Progenitor cell of endocrine pancreas (in vitro differentiated cells): ENCODE data around the gene TTC28. TPM values are rescaled to one million over a fixed set of nuclear protein-coding genes. Genes with fewer than 3 reads are reported as not detected.

Source experiments
- DNase-seq: peaks from one replicate; pipeline ENCODE4 v3.0.0; 2021; ENCODE audit warnings: low spot score; ENCODE audit not compliant: unreplicated experiment
- H3K27ac Mint-ChIP-seq: 2 replicates; pipeline ENCODE4 v1.8.0; 2021; ENCODE audit warnings: mild to moderate bottlenecking, moderate library complexity, mixed read lengths
- H3K27me3 Mint-ChIP-seq: 2 replicates; pipeline ENCODE4 v1.8.0; 2021; ENCODE audit warnings: mixed read lengths
- H3K36me3 Mint-ChIP-seq: 2 replicates; pipeline ENCODE4 v1.8.0; 2022; ENCODE audit warnings: mixed read lengths; ENCODE audit not compliant: insufficient read depth
- H3K4me1 Mint-ChIP-seq: 2 replicates; pipeline ENCODE4 v1.8.0; 2021; ENCODE audit warnings: low read depth, mixed read lengths
- H3K4me3 Mint-ChIP-seq: 2 replicates; pipeline ENCODE4 v1.8.0; 2021; ENCODE audit warnings: low read depth, mild to moderate bottlenecking, moderate library complexity, mixed read lengths
- H3K9me3 Mint-ChIP-seq: 2 replicates; pipeline ENCODE4 v1.8.0; 2021; ENCODE audit warnings: low read depth, mixed read lengths
- total RNA-seq: library from RNA; stranded (reverse); gene quantifications from 2 replicates; pipeline ENCODE4 v1.2.1, GENCODE V29; 2021
- TF ChIP-seq, protein P1 (sequence below): fragments of 200-600 bp; sonication (generic); IDR thresholded peaks from one replicate; pipeline ENCODE4 v1.5.0; 2021; ENCODE audit warnings: antibody characterized with exemption, mild to moderate bottlenecking; ENCODE audit not compliant: unreplicated experiment

Gene TTC28
- total RNA-seq, 1 donor from 2014 or later: 35.2 TPM

DNA sequence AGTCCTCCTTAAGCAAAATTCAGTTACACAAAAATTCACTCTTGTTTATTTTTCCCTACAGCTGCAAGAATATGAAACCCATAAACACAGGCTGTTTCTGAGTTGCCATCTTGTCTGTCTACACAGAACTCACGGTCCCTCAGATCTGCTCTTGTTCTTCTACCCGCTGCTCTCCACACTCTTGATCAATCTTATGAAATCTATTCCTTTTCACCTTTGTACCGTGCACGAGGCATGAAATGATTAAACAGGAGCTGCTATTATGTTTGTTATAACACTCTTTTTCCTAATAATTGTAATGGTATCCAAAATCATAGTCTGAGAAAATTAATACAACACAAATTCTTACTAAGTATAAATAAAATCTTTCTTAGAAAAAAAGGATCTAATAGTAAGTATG is 494.5 kb downstream of the TTC28 start:
- Mint-ChIP-seq H3K9me3 (no peaks in the 10 kb centered on the region), H3K27ac (no peak overlapping the region)

DNA sequence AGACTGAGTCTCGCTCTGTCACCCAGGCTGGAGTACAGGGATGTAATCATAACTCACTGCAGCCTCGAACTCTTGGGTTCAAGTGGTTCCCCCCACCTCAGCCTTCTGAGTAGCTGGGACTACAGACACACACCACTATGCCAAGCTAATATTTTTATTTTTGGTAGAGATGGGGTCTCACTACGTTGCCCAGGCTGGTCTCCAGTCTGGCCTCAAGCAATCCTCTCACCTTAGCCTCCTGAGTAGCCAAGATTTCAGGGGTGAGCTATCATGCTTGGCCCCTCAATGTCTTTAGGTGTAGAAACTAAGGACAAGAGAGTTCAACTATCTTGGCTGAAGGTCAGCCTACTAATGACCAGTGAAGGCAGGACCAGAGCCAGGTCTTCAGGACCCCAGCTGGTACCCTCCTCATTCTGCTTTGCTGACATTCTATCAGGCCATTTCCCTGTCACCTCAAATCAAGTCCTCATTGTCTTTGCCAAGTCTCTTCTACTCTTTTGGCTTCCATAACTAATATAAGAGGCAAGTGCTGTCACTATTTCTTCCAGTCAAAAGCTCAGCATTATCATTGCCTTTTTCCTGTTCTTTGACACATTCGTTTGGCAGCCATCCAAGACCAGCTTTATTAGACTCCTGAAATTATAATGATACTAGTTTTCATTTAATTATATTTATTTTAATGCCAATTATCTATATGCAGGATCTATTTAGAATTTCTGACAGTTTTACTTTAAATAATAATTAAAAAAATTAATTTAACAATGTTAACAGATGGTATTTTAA is 496.4 kb downstream of the TTC28 start:
- Mint-ChIP-seq H3K4me3 (no peak overlapping the region), H3K4me1 (peaks cover 2% of the 10 kb centered on the region), H3K9me3 (peaks cover 2% of the 10 kb centered on the region), H3K27ac (no peak overlapping the region), H3K27me3 (no peaks in the 10 kb centered on the region), H3K36me3 (no peaks in the 10 kb centered on the region)
- TF ChIP-seq, protein P1, sequence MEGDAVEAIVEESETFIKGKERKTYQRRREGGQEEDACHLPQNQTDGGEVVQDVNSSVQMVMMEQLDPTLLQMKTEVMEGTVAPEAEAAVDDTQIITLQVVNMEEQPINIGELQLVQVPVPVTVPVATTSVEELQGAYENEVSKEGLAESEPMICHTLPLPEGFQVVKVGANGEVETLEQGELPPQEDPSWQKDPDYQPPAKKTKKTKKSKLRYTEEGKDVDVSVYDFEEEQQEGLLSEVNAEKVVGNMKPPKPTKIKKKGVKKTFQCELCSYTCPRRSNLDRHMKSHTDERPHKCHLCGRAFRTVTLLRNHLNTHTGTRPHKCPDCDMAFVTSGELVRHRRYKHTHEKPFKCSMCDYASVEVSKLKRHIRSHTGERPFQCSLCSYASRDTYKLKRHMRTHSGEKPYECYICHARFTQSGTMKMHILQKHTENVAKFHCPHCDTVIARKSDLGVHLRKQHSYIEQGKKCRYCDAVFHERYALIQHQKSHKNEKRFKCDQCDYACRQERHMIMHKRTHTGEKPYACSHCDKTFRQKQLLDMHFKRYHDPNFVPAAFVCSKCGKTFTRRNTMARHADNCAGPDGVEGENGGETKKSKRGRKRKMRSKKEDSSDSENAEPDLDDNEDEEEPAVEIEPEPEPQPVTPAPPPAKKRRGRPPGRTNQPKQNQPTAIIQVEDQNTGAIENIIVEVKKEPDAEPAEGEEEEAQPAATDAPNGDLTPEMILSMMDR: no peak
- DNase-seq: no peak

More for the DNA sequence above, 494.5 kb downstream of the TTC28 start:
- Mint-ChIP-seq H3K4me1 (peaks cover 2% of the 10 kb centered on the region), H3K27me3 (no peaks in the 10 kb centered on the region), H3K36me3 (no peaks in the 10 kb centered on the region), H3K4me3 (no peak overlapping the region)
- TF ChIP-seq, protein P1: no peak
- DNase-seq: no peak

DNA sequence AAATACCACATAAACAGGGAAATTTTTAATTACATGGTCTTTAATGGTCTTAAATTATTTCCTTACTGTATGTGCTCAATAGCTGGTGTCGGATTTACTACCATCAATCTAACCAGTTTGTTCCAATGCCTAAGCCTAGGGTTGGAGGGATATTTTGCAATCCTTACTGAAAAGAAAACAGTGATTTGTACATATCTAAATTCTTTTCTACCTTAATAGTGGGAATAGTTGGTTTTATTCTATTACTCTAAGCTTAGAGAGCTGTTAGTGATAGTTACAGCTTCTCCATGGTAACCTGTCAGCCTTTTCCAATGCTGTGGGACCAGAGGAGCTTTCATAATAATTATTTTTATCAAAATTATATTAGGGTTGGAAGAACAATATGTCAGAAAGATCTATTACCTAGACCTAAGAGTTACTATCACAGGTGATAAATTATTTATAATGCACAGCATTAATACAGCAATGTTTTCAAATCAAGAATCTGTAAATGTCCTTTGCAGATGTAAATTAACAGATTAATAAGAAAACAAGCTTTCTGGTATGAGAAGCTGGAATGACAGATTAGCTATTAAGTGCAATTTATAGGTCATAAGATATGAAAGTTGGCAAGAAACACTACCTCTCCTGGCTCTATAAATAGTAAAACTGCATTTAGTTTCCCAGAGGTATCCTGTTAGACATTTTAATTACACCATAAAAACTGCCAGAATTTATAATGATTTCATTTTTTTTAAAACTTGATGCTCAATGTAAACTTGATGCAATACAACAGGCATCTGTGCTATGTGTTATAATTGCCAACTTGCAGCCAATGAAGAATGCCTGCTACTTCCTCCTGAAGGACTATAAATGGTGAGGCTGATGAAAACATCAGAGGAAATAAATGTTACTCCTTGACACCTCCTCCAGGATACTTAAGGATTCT is 498.6 kb downstream of the TTC28 start:
- Mint-ChIP-seq H3K27ac (no peak overlapping the region), H3K4me3 (no peak overlapping the region), H3K9me3 (peaks cover 6% of the 10 kb centered on the region), H3K4me1 (no peaks in the 10 kb centered on the region), H3K27me3 (no peaks in the 10 kb centered on the region), H3K36me3 (no peaks in the 10 kb centered on the region)
- DNase-seq: no peak
- TF ChIP-seq, protein P1: no peak

DNA sequence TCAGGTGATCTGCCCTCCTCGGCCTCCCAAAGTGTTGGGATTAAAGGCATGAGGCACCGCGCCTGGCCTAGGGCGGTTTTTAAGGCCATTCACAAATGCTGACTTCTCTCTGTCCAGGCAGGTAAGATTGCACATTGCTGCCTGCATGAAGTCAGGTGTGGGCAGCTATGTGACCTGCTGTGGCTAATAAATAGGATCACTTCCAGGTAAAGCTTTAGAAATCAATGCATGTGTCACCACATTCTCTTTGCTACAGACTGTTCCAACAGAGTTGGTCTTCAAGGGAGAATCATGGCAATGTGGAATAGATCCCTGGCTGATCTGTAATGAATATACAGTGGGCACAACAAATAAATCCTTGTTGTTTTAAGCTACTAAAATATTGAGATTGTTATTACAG is 500.2 kb downstream of the TTC28 start:
- Mint-ChIP-seq H3K27ac (no peak overlapping the region), H3K4me1 (no peaks in the 10 kb centered on the region), H3K9me3 (peaks cover 7% of the 10 kb centered on the region), H3K36me3 (no peaks in the 10 kb centered on the region), H3K4me3 (no peak overlapping the region), H3K27me3 (no peaks in the 10 kb centered on the region)
- no peak for DNase-seq
- TF ChIP-seq, protein P1: no peak

DNA sequence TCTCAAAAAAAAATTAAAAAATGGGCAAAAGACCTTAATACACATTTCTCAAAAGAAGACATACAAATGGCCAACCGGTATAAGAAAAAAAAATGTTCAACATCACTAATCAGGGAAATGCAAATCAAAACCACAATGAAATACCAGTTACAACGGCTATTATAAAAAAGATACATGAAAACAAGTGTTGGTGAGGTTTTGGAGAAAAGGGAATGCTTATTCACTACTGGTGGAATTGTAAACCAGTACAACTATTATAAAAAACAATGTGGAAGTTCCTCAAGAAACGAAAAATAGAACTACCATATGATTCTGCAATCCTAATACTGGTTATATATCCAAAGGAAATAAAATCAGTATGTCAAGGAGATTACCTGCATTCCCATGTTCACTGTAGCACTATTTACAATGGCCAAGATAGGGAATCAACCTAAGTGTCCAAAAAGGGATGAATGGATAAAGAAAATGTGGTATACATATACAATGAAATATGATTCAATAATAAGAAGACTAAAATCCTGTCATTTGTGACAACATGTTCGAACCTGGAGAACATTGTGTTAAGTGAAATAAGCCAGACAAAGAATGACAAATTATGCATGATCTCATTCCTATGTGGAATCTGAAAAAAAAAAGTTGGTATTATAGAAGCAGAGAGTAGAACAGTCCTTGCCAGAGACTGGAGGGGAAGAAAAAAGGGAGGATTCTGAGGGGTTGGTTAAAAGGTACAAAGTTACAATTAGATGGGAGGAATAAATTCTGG is 503.7 kb downstream of the TTC28 start:
- Mint-ChIP-seq H3K4me3 (no peak overlapping the region), H3K4me1 (no peaks in the 10 kb centered on the region), H3K36me3 (no peaks in the 10 kb centered on the region), H3K27ac (no peak overlapping the region), H3K9me3 (peaks cover 7% of the 10 kb centered on the region), H3K27me3 (no peaks in the 10 kb centered on the region)
- TF ChIP-seq, protein P1: no peak
- no peak for DNase-seq
